Fibroblast of lung (primary cell): Measurements from ENCODE around the gene LSM11.

Source experiments
- EZH2 ChIP-seq: IDR thresholded peaks from 2 replicates; pipeline ENCODE4 v1.5.1; 2012; ENCODE audit warnings: low read length, control low read depth, mild to moderate bottlenecking; ENCODE audit errors: missing control alignments
- TF ChIP-seq, protein P1 (sequence below), 2 donors: IDR thresholded peaks in 1 of 2; conservative IDR thresholded peaks in 1 of 2; 1 replicate in 1 of 2; 2 replicates in 1 of 2; pipeline ENCODE4 v1.5.1; 2011 to 2012; ENCODE audit warnings: low read length in 2 of 2, control low read depth in 1 of 2, inconsistent platforms in 1 of 2, low read depth in 1 of 2, mild to moderate bottlenecking in 1 of 2

DNA sequence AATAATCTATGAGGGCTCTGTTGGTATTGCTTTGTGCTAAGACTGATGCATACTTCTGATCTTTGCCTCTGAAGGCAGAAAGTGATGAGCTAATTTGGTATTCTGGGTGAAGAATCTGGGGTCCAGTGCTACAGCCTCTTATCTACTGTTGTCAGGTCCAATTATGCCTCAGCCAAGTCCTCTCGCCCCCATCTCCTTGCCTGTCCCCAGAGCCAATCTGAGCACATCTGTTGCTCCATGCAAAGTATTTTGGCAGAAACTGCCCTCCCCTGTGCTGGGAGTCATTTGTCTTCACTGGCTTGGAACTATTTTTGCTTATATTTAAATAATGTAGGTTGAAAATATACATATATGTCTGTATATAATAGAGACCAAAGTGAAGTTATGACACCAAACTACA, 23.4 kb downstream of the LSM11 start:
- TF ChIP-seq, protein P1, sequence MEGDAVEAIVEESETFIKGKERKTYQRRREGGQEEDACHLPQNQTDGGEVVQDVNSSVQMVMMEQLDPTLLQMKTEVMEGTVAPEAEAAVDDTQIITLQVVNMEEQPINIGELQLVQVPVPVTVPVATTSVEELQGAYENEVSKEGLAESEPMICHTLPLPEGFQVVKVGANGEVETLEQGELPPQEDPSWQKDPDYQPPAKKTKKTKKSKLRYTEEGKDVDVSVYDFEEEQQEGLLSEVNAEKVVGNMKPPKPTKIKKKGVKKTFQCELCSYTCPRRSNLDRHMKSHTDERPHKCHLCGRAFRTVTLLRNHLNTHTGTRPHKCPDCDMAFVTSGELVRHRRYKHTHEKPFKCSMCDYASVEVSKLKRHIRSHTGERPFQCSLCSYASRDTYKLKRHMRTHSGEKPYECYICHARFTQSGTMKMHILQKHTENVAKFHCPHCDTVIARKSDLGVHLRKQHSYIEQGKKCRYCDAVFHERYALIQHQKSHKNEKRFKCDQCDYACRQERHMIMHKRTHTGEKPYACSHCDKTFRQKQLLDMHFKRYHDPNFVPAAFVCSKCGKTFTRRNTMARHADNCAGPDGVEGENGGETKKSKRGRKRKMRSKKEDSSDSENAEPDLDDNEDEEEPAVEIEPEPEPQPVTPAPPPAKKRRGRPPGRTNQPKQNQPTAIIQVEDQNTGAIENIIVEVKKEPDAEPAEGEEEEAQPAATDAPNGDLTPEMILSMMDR (conservative IDR thresholded peaks at IDR 0.05 in 1 of 2, IDR thresholded peaks at IDR 0.05 in 1 of 2; ENCODE audit: low read depth in 1 of 2, low read length in 2 of 2): no peak
- no peak for TF ChIP-seq EZH2
